Measurements from ENCODE around the gene HS6ST1. TPM values are rescaled to one million over a fixed set of nuclear protein-coding genes. Genes with fewer than 3 reads are reported as not detected.

The HS6ST1 gene
- polyA plus RNA-seq, 3 donors: 18.9 to 20.6 (median 20.0) TPM

GRCh38 chr2:128315122-128315828 is 3.4 kb downstream of the HS6ST1 start:
- H3K27ac ChIP-seq (ENCODE audit: low read depth, low read length): no peak overlapping the region
- 77 to 87% (median 83%) methylated on average over 12 of the region's 12 CpGs for WGBS, 3 donors

- no peak overlapping the region for H3K27ac ChIP-seq (ENCODE audit: low read depth, low read length)
- WGBS, 3 donors: 80 to 87% (median 83%) methylated on average over 20 of the region's 20 CpGs
These were observed 4.1 kb downstream of the HS6ST1 start for GRCh38 chr2:128314348-128315121.

- no peak overlapping the region for H3K27ac ChIP-seq (ENCODE audit: low read depth, low read length)
- WGBS, 3 donors: 75 to 92% (median 90%) methylated on average over 4 of the region's 4 CpGs
These were observed 4.7 kb downstream of the HS6ST1 start for GRCh38 chr2:128313931-128314347.

GRCh38 chr2:128313091-128313836 is 5.4 kb downstream of the HS6ST1 start:
- H3K27ac ChIP-seq (ENCODE audit: low read depth, low read length): no peak overlapping the region
- WGBS, 3 donors: 59 to 64% (median 62%) methylated on average over 8 of the region's 8 CpGs

- H3K27ac ChIP-seq (ENCODE audit: low read depth, low read length): no peak overlapping the region
- 93 to 96% (median 95%) methylated on average over 6 of the region's 6 CpGs for WGBS, 3 donors
These were observed 6.3 kb downstream of the HS6ST1 start for GRCh38 chr2:128312411-128312810.

- WGBS, 3 donors: 84 to 98% (median 94%) methylated on average over 11 of the region's 11 CpGs
- H3K27ac ChIP-seq (ENCODE audit: low read depth, low read length): no peak overlapping the region
These were observed 6.8 kb downstream of the HS6ST1 start for GRCh38 chr2:128311755-128312341.

GRCh38 chr2:128311216-128311754 is 7.4 kb downstream of the HS6ST1 start:
- 94 to 97% (median 96%) methylated on average over 7 of the region's 7 CpGs for WGBS, 3 donors
- H3K27ac ChIP-seq (ENCODE audit: low read depth, low read length): no peak overlapping the region

- no peak overlapping the region for H3K27ac ChIP-seq (ENCODE audit: low read depth, low read length)
- 58 to 75% (median 69%) methylated on average over 4 of the region's 4 CpGs for WGBS, 3 donors
These were observed 7.9 kb downstream of the HS6ST1 start for GRCh38 chr2:128310761-128311160.

GRCh38 chr2:128310094-128310716 is 8.5 kb downstream of the HS6ST1 start:
- H3K27ac ChIP-seq (ENCODE audit: low read depth, low read length): no peak overlapping the region
- 94 to 96% (median 95%) methylated on average over 12 of the region's 12 CpGs for WGBS, 3 donors

GRCh38 chr2:128309280-128310093 is 9.2 kb downstream of the HS6ST1 start:
- H3K27ac ChIP-seq (ENCODE audit: low read depth, low read length): no peak overlapping the region
- WGBS, 3 donors: 30 to 78% (median 66%) methylated on average over 19 of the region's 19 CpGs

- WGBS, 3 donors: 72 to 94% (median 88%) methylated on average over 2 of the region's 2 CpGs
- H3K27ac ChIP-seq (ENCODE audit: low read depth, low read length): no peak overlapping the region
These were observed 9.8 kb downstream of the HS6ST1 start for GRCh38 chr2:128308889-128309279.

- WGBS, 3 donors: 14 to 46% (median 34%) methylated on average over 5 of the region's 5 CpGs
- H3K27ac ChIP-seq (ENCODE audit: low read depth, low read length): no peak overlapping the region
These were observed 10.4 kb downstream of the HS6ST1 start for GRCh38 chr2:128308284-128308731.

- WGBS, 3 donors: 80 to 86% (median 86%) methylated on average over 12 of the region's 12 CpGs
- no peak overlapping the region for H3K27ac ChIP-seq (ENCODE audit: low read depth, low read length)
These were observed 11.1 kb downstream of the HS6ST1 start for GRCh38 chr2:128307595-128307994.

GRCh38 chr2:128306931-128307460 is 11.7 kb downstream of the HS6ST1 start:
- 70 to 81% (median 75%) methylated on average over 11 of the region's 11 CpGs for WGBS, 3 donors
- H3K27ac ChIP-seq (ENCODE audit: low read depth, low read length): no peak overlapping the region

GRCh38 chr2:128306081-128306930 is 12.4 kb downstream of the HS6ST1 start:
- 54 to 66% (median 63%) methylated on average over 24 of the region's 24 CpGs for WGBS, 3 donors
- no peak overlapping the region for H3K27ac ChIP-seq (ENCODE audit: low read depth, low read length)

- H3K27ac ChIP-seq (ENCODE audit: low read depth, low read length): no peak overlapping the region
- 59 to 63% (median 60%) methylated on average over 11 of the region's 11 CpGs for WGBS, 3 donors
These were observed 13.1 kb downstream of the HS6ST1 start for GRCh38 chr2:128305555-128306080.
